ENCODE results near the gene DENND2C.

DENND2C gene

DNA sequence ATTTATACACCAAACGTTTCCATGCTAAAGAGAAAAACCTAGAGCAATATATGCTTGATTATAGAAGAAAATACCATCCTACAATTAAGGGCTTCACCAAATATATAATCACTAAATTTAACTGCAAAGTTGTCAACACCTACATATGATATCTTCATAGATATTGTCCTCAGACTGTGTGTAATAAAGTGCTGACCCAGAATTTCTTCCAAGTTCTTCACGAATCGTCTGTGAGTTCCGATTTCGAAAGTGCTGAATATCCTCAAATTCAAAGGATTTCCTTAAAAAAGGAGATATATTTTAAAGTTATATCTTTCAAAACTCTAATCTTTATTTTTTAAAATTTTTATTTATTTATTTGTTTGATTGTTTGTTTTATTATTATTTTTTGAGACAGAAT is 46.5 kb downstream of the DENND2C start:
- Histone ChIP-seq H3K4me3 (replicated peaks; ENCODE audit: insufficient read depth, low read length) (no peak overlapping the region), H3K27me3 (ENCODE audit: insufficient read depth, poor library complexity, severe bottlenecking) (peaks cover 10% of the 10 kb centered on the region), H3K27ac (replicated peaks) (no peak overlapping the region)
- TF ChIP-seq SPI1 (IDR thresholded peaks at IDR 0.05; ENCODE audit: borderline replicate concordance, low read depth), result no peak
- TF ChIP-seq GABPA (IDR thresholded peaks at IDR 0.05; ENCODE audit: low read depth), result no peak
- TF ChIP-seq, protein P1, sequence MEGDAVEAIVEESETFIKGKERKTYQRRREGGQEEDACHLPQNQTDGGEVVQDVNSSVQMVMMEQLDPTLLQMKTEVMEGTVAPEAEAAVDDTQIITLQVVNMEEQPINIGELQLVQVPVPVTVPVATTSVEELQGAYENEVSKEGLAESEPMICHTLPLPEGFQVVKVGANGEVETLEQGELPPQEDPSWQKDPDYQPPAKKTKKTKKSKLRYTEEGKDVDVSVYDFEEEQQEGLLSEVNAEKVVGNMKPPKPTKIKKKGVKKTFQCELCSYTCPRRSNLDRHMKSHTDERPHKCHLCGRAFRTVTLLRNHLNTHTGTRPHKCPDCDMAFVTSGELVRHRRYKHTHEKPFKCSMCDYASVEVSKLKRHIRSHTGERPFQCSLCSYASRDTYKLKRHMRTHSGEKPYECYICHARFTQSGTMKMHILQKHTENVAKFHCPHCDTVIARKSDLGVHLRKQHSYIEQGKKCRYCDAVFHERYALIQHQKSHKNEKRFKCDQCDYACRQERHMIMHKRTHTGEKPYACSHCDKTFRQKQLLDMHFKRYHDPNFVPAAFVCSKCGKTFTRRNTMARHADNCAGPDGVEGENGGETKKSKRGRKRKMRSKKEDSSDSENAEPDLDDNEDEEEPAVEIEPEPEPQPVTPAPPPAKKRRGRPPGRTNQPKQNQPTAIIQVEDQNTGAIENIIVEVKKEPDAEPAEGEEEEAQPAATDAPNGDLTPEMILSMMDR (IDR thresholded peaks at IDR 0.05; ENCODE audit: insufficient read depth, low read length), result no peak
- TF ChIP-seq, protein P2, sequence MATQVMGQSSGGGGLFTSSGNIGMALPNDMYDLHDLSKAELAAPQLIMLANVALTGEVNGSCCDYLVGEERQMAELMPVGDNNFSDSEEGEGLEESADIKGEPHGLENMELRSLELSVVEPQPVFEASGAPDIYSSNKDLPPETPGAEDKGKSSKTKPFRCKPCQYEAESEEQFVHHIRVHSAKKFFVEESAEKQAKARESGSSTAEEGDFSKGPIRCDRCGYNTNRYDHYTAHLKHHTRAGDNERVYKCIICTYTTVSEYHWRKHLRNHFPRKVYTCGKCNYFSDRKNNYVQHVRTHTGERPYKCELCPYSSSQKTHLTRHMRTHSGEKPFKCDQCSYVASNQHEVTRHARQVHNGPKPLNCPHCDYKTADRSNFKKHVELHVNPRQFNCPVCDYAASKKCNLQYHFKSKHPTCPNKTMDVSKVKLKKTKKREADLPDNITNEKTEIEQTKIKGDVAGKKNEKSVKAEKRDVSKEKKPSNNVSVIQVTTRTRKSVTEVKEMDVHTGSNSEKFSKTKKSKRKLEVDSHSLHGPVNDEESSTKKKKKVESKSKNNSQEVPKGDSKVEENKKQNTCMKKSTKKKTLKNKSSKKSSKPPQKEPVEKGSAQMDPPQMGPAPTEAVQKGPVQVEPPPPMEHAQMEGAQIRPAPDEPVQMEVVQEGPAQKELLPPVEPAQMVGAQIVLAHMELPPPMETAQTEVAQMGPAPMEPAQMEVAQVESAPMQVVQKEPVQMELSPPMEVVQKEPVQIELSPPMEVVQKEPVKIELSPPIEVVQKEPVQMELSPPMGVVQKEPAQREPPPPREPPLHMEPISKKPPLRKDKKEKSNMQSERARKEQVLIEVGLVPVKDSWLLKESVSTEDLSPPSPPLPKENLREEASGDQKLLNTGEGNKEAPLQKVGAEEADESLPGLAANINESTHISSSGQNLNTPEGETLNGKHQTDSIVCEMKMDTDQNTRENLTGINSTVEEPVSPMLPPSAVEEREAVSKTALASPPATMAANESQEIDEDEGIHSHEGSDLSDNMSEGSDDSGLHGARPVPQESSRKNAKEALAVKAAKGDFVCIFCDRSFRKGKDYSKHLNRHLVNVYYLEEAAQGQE (IDR thresholded peaks at IDR 0.05; ENCODE audit: insufficient replicate concordance, low read depth), result no peak
- no peak for TF ChIP-seq POLR2AphosphoS5 (IDR thresholded peaks at IDR 0.05; ENCODE audit: low read depth)
- DNase-seq (ENCODE audit: low read depth in 1 of 2, low spot score in 1 of 2), result no peak

GRCh38 chr1:114620419-114620818 is 49.4 kb downstream of the DENND2C start:
- DNase-seq (ENCODE audit: low read depth in 1 of 2, low spot score in 1 of 2), result no peak
- H3K27me3 ChIP-seq (ENCODE audit: insufficient read depth, poor library complexity, severe bottlenecking), result peaks cover 10% of the 10 kb centered on the region
- TF ChIP-seq SPI1 (IDR thresholded peaks at IDR 0.05; ENCODE audit: borderline replicate concordance, low read depth) (no peak), GABPA (IDR thresholded peaks at IDR 0.05; ENCODE audit: low read depth) (no peak), POLR2AphosphoS5 (IDR thresholded peaks at IDR 0.05; ENCODE audit: low read depth) (no peak)
- TF ChIP-seq, protein P2 (IDR thresholded peaks at IDR 0.05; ENCODE audit: insufficient replicate concordance, low read depth), result no peak
- TF ChIP-seq, protein P1 (IDR thresholded peaks at IDR 0.05; ENCODE audit: insufficient read depth, low read length), result no peak
- H3K27ac ChIP-seq (replicated peaks), result no peak overlapping the region
- H3K4me3 ChIP-seq (replicated peaks; ENCODE audit: insufficient read depth, low read length), result no peak overlapping the region

GRCh38 chr1:114618606-114619005 is 51.2 kb downstream of the DENND2C start:
- H3K27me3 ChIP-seq (ENCODE audit: insufficient read depth, poor library complexity, severe bottlenecking), result peaks cover 10% of the 10 kb centered on the region
- no peak for TF ChIP-seq SPI1 (IDR thresholded peaks at IDR 0.05; ENCODE audit: borderline replicate concordance, low read depth)
- TF ChIP-seq POLR2AphosphoS5 (IDR thresholded peaks at IDR 0.05; ENCODE audit: low read depth), result no peak
- TF ChIP-seq, protein P2 (IDR thresholded peaks at IDR 0.05; ENCODE audit: insufficient replicate concordance, low read depth), result no peak
- TF ChIP-seq, protein P1 (IDR thresholded peaks at IDR 0.05; ENCODE audit: insufficient read depth, low read length), result no peak
- no peak for TF ChIP-seq GABPA (IDR thresholded peaks at IDR 0.05; ENCODE audit: low read depth)
- H3K27ac ChIP-seq (replicated peaks), result no peak overlapping the region
- no peak for DNase-seq (ENCODE audit: low read depth in 1 of 2, low spot score in 1 of 2)
- no peak overlapping the region for H3K4me3 ChIP-seq (replicated peaks; ENCODE audit: insufficient read depth, low read length)
